Thoracic aorta (tissue), 2 donors: ENCODE measurements around the gene PCDHB9. TPM values are rescaled to one million over a fixed set of nuclear protein-coding genes. Genes with fewer than 3 reads are reported as not detected.
"Not testable (repeated sequence)": the region's sequence is repeated elsewhere in the genome, so short reads cannot be mapped to it uniquely, and the experiment has no call there.

Experiments used
- ATAC-seq: fragments of 150-250 bp; one replicate; pipeline ENCODE4 v1.8.0; 2017; ENCODE audit warnings: low read depth; ENCODE audit not compliant: insufficient number of reproducible peaks, low FRiP score
- DNase-seq: peaks from one replicate; pipeline ENCODE4 v3.0.0-alpha.2; 2020; ENCODE audit warnings: low spot score
- H3K27ac ChIP-seq, 2 donors: fragments of 200-600 bp; sonication (generic); 1 replicate in 1 of 2; 2 replicates in 1 of 2; pipeline ENCODE4 v1.5.1; 2016; ENCODE audit warnings: mild to moderate bottlenecking in 2 of 2, moderate library complexity in 2 of 2
- H3K27me3 ChIP-seq: fragments of 200-600 bp; sonication (generic); replicated peaks from 2 replicates; pipeline ENCODE4 v1.6.0; 2016; ENCODE audit warnings: mild to moderate bottlenecking; ENCODE audit not compliant: insufficient read depth
- H3K36me3 ChIP-seq: fragments of 200-600 bp; sonication (generic); one replicate; pipeline ENCODE4 v1.5.1; 2016
- H3K4me1 ChIP-seq, 2 donors: fragments of 200-600 bp; sonication (generic); 1 replicate in 1 of 2; 2 replicates in 1 of 2; pipeline versions ENCODE4 v1.5.1 to v1.6.0; 2016; ENCODE audit warnings: low read depth in 2 of 2, mild to moderate bottlenecking in 1 of 2; ENCODE audit not compliant: control insufficient read depth in 1 of 2
- H3K4me3 ChIP-seq: fragments of 200-600 bp; sonication (generic); 2 replicates; pipeline ENCODE4 v1.5.1; 2016; ENCODE audit warnings: mild to moderate bottlenecking
- H3K9me3 ChIP-seq: fragments of 200-600 bp; sonication (generic); 2 replicates; pipeline ENCODE4 v1.5.1; 2016
- total RNA-seq, 2 donors: library from RNA; depleted of rRNA; stranded (reverse); fragments of >200 nt; gene quantifications; one replicate each; pipeline versions ENCODE4 v1.1.0 to v1.2.3, GENCODE V29; 2016
- TF ChIP-seq, protein P1 (sequence below): fragments of 200-600 bp; sonication (generic); IDR thresholded peaks from one replicate; pipeline ENCODE4 v1.5.1; 2019; ENCODE audit warnings: antibody characterized with exemption

Gene PCDHB9
- total RNA-seq, 2 donors from 2014 or later: 4.2 to 9.6 TPM

DNA sequence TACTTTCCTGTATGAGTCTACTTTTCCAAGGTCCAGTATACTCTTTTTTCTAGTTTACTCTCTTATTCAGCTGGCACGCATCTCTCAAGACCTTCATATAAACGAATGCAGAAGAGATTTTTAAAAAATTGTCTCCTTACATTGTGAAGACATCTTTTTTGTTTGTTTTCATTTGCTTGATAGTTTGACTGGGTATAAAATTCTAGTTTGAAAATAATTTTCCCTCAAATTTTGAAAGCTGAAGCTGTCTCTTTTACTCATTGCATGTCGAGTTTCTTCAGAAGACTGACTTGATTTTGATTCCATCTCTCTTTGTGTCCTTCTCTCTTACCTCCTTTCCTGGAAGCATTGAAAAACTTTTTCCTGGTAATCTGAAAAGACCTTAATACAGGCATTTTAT lies 9.4 kb downstream of the PCDHB9 start:
- TF ChIP-seq, protein P1, sequence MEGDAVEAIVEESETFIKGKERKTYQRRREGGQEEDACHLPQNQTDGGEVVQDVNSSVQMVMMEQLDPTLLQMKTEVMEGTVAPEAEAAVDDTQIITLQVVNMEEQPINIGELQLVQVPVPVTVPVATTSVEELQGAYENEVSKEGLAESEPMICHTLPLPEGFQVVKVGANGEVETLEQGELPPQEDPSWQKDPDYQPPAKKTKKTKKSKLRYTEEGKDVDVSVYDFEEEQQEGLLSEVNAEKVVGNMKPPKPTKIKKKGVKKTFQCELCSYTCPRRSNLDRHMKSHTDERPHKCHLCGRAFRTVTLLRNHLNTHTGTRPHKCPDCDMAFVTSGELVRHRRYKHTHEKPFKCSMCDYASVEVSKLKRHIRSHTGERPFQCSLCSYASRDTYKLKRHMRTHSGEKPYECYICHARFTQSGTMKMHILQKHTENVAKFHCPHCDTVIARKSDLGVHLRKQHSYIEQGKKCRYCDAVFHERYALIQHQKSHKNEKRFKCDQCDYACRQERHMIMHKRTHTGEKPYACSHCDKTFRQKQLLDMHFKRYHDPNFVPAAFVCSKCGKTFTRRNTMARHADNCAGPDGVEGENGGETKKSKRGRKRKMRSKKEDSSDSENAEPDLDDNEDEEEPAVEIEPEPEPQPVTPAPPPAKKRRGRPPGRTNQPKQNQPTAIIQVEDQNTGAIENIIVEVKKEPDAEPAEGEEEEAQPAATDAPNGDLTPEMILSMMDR: no peak
- no peaks in the 10 kb centered on the region for H3K4me1 ChIP-seq
- DNase-seq (no peak), ATAC-seq (no peak)
- no peaks in the 10 kb centered on the region for H3K27me3 ChIP-seq
- no peak overlapping the region for H3K27ac ChIP-seq
- peaks cover 77% of the 10 kb centered on the region for H3K9me3 ChIP-seq
- no peaks in the 10 kb centered on the region for H3K36me3 ChIP-seq
- H3K4me3 ChIP-seq: no peak overlapping the region

DNA sequence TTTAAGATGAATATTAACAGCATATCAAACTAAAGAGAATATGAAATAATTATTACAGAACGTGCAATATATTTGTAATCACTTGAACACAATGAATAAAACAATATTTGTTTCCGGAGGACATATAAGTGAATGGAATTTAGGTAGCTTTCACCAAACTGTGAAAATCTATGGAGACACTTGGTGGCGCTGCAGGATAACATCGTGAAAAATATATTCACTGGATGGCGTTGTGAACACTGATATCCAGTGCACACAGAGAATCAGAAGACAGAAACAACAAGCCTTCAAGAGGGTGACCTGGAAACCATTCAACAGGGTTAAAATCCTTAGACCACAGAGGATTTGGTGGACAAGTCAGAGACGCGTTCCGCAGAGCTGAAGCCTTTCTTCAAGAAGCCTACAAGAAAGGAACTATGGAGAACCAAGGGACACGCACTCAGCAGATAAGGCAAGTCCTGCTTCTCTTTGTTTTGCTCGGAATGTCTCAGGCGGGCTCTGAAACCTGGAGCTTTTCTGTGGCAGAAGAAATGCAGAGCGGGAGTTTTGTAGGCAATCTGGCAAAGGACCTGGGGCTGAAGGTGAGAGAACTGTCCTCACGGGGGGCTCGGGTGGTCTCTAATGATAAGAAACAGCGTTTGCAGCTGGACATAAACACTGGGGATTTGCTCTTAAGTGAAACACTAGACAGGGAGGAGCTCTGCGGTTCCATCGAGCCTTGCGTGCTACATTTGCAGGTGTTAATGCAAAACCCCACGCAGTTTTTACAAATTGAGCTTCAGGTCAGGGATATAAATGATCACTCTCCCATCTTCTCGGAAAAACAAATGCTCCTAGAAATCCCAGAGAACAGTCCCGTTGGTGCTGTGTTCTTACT lies 12.6 kb downstream of the PCDHB9 start, which contains the start of gene PCDHB11:
PCDHB11 (plus strand) TSS at position 269 of the 877 bp plus-strand sequence; CDS start at position 417, 148 bp downstream.
- TF ChIP-seq, protein P1: no peak
- Histone ChIP-seq H3K36me3 (no peaks in the 10 kb centered on the region), H3K4me1 (no peaks in the 10 kb centered on the region), H3K4me3 (peak within 1 kb of the TSS; percentile 42), H3K27ac (no peak within 1 kb of the TSS), H3K27me3 (no peaks in the 10 kb centered on the region), H3K9me3 (peaks cover 81% of the 10 kb centered on the region)
- ATAC-seq (no peak), DNase-seq (no peak)

DNA sequence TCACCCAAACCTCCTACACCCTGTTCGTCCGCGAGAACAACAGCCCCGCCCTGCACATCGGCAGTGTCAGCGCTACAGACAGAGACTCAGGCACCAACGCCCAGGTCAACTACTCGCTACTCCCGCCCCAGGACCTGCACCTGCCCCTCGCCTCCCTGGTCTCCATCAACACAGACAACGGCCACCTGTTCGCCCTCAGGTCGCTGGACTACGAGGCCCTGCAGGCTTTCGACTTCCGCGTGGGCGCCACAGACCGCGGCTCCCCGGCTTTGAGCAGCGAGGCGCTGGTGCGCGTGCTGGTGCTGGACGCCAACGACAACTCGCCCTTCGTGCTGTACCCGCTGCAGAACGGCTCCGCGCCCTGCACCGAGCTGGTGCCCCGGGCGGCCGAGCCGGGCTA lies 14.2 kb downstream of the PCDHB9 start:
- DNase-seq, H3K27ac ChIP-seq, H3K36me3 ChIP-seq, ATAC-seq, H3K4me1 ChIP-seq, H3K27me3 ChIP-seq, H3K4me3 ChIP-seq: not testable (repeated sequence)
- peaks cover 72% of the 10 kb centered on the region for H3K9me3 ChIP-seq

DNA sequence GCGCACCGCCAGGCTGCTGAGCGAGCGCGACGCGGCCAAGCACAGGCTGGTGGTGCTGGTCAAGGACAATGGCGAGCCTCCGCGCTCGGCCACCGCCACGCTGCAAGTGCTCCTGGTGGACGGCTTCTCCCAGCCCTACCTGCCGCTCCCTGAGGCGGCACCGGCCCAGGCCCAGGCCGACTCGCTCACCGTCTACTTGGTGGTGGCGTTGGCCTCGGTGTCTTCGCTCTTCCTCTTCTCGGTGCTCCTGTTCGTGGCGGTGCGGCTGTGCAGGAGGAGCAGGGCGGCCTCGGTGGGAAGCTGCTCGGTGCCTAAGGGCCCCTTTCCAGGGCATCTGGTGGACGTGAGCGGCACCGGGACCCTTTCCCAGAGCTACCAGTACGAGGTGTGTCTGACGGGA lies 14.7 kb downstream of the PCDHB9 start:
- H3K9me3 ChIP-seq: peaks cover 67% of the 10 kb centered on the region

DNA sequence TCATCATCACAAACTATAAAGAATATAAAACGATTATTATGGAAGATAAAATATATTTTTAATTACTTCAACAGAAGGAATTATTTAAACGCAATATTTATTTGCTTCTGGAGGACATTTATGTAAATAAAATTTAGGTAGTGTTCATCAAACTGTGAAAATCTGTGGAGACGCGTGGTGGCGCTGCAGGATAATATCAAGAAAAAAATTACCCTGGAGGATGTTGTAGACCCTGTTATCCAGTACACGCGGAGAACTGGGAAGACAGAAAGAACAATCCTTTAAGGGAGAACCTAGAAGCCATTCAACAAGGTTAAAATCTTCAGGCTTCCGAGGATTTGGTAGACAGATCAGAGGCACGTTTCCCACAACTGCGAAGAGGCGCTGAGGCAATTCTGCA lies 21.5 kb downstream of the PCDHB9 start, which contains the start of gene PCDHB12:
PCDHB12 (plus strand) TSS at position 242 of the 400 bp plus-strand sequence. CDS start 189 bp downstream, outside the sequence.
- H3K4me3 ChIP-seq: peak within 1 kb of the TSS; percentile 42
- H3K27me3 ChIP-seq: no peaks in the 10 kb centered on the region
- H3K36me3 ChIP-seq: no peaks in the 10 kb centered on the region
- H3K4me1 ChIP-seq: no peaks in the 10 kb centered on the region
- DNase-seq (no peak), ATAC-seq (no peak)
- H3K27ac ChIP-seq: no peak within 1 kb of the TSS
- H3K9me3 ChIP-seq: peaks cover 48% of the 10 kb centered on the region
- TF ChIP-seq, protein P1: no peak

More for the DNA sequence above, 14.7 kb downstream of the PCDHB9 start:
- DNase-seq, H3K36me3 ChIP-seq, H3K27ac ChIP-seq, H3K27me3 ChIP-seq, H3K4me1 ChIP-seq, H3K4me3 ChIP-seq, ATAC-seq: not testable (repeated sequence)

DNA sequence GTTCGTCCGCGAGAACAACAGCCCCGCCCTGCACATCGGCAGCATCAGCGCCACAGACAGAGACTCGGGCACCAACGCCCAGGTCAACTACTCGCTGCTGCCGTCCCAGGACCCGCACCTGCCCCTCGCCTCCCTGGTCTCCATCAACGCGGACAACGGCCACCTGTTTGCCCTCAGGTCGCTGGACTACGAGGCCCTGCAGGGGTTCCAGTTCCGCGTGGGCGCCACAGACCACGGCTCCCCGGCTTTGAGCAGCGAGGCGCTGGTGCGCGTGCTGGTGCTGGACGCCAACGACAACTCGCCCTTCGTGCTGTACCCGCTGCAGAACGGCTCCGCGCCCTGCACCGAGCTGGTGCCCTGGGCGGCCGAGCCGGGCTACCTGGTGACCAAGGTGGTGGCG lies 23.3 kb downstream of the PCDHB9 start:
- not testable (repeated sequence) for H3K27me3 ChIP-seq, H3K4me3 ChIP-seq, H3K36me3 ChIP-seq, H3K4me1 ChIP-seq, H3K27ac ChIP-seq, ATAC-seq, DNase-seq
- peaks cover 51% of the 10 kb centered on the region for H3K9me3 ChIP-seq

DNA sequence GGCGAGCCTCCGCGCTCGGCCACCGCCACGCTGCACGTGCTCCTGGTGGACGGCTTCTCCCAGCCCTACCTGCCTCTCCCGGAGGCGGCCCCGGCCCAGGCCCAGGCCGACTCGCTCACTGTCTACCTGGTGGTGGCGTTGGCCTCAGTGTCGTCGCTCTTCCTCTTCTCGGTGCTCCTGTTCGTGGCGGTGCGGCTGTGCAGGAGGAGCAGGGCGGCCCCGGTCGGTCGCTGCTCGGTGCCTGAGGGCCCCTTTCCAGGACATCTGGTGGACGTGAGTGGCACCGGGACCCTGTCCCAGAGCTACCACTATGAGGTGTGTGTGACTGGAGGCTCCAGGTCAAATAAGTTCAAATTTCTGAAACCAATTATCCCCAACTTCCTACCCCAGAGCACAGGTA lies 23.9 kb downstream of the PCDHB9 start:
- ATAC-seq, H3K4me3 ChIP-seq, DNase-seq, H3K4me1 ChIP-seq, H3K27ac ChIP-seq, H3K27me3 ChIP-seq, H3K36me3 ChIP-seq: not testable (repeated sequence)
- peaks cover 51% of the 10 kb centered on the region for H3K9me3 ChIP-seq

DNA sequence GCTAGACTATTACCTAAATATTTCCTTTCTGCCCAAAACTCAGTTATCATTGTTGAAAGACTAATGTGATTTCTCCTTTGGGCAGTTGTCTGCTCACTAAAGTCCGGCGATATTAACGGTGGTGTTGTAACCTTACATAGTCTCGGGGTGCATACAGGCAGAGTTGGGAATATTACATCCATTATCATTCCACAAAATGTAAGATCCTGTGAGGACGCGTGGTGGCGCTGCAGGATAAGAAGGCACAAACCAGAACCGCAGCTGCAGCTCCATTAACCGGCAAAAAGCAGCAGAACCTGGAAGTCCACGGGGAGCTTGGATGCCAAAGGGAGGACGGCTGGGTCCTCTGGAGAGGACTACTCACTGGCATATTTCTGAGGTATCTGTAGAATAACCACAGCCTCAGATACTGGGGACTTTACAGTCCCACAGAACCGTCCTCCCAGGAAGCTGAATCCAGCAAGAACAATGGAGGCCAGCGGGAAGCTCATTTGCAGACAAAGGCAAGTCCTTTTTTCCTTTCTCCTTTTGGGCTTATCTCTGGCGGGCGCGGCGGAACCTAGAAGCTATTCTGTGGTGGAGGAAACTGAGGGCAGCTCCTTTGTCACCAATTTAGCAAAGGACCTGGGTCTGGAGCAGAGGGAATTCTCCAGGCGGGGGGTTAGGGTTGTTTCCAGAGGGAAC lies 26.8 kb downstream of the PCDHB9 start, which contains the start of gene PCDHB13:
PCDHB13 (plus strand) TSS at position 264 of the 684 bp plus-strand sequence; CDS start at position 469, 205 bp downstream.
- Histone ChIP-seq H3K4me3 (peak within 1 kb of the TSS; percentile 25), H3K9me3 (peaks cover 65% of the 10 kb centered on the region)
- not testable (repeated sequence) for H3K27me3 ChIP-seq, H3K36me3 ChIP-seq, H3K4me1 ChIP-seq, ATAC-seq, DNase-seq, H3K27ac ChIP-seq

DNA sequence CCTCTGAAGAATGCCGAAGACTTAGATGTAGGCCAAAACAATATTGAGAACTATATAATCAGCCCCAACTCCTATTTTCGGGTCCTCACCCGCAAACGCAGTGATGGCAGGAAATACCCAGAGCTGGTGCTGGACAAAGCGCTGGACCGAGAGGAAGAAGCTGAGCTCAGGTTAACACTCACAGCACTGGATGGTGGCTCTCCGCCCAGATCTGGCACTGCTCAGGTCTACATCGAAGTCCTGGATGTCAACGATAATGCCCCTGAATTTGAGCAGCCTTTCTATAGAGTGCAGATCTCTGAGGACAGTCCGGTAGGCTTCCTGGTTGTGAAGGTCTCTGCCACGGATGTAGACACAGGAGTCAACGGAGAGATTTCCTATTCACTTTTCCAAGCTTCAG lies 27.6 kb downstream of the PCDHB9 start:
- peaks cover 67% of the 10 kb centered on the region for H3K9me3 ChIP-seq
- not testable (repeated sequence) for DNase-seq, H3K27ac ChIP-seq, H3K4me1 ChIP-seq, ATAC-seq, H3K27me3 ChIP-seq, H3K4me3 ChIP-seq, H3K36me3 ChIP-seq
